AG04449 (cell line): ENCODE results near the gene BBX.

Source experiments
- CTCF ChIA-PET: fragments of 350-600 bp; formaldehyde crosslinking; extraction: SDS; loops from one replicate; lab custom pipeline; 2021; ENCODE audit warnings: antibody characterized with exemption; lab: Yijun Ruan, JAX
- POLR2A ChIA-PET: fragments of 400-600, 350-600 bp; formaldehyde crosslinking; extraction: SDS; loops from one replicate; lab custom pipeline; 2020; ENCODE audit warnings: antibody characterized with exemption, inconsistent platforms; lab: Yijun Ruan, JAX
- DNase-seq: peaks from one replicate; pipeline ENCODE4 v3.0.0-alpha.2; 2010; ENCODE audit warnings: low read depth, low spot score
- H3K4me3 ChIP-seq: 2 replicates; pipeline ENCODE4 v1.5.1; 2011; ENCODE audit warnings: low read depth, mild to moderate bottlenecking, control low read depth, low read length
- TF ChIP-seq, protein P1 (sequence below): IDR thresholded peaks from one replicate; pipeline ENCODE4 v1.5.1; 2011; ENCODE audit warnings: mild to moderate bottlenecking, moderate library complexity, low read length, control low read depth, inconsistent platforms; ENCODE audit not compliant: insufficient read depth; ENCODE audit errors: missing control alignments

Gene BBX

DNA sequence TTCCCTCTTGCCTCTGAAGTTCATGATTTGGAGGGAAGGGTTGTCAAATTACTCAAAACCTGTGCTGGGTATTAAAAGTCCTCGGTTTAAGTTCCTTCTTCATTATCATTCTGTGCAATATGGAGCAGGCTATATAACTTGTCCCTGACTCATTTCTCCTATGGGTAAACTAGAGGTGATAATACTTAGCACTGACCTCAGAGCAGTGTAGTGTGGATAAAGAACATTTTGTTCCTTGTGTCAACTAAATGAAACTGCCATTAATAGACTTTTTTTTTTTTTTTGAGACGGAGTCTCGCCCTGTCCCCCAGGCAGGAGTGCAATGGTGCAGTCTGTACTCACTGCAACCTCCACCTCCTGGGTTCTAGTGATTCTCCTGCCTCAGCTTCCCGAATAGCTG is 2.2 kb upstream of the BBX start:
- H3K4me3 ChIP-seq, result no peak overlapping the region
- CTCF ChIA-PET, result interaction anchor here (1.4 kb wide), 1 partner anchor 9 kb away, joined by 3 read pairs; no protein-coding TSS in a partner anchor
- DNase-seq, result no peak
- TF ChIP-seq, protein P1, sequence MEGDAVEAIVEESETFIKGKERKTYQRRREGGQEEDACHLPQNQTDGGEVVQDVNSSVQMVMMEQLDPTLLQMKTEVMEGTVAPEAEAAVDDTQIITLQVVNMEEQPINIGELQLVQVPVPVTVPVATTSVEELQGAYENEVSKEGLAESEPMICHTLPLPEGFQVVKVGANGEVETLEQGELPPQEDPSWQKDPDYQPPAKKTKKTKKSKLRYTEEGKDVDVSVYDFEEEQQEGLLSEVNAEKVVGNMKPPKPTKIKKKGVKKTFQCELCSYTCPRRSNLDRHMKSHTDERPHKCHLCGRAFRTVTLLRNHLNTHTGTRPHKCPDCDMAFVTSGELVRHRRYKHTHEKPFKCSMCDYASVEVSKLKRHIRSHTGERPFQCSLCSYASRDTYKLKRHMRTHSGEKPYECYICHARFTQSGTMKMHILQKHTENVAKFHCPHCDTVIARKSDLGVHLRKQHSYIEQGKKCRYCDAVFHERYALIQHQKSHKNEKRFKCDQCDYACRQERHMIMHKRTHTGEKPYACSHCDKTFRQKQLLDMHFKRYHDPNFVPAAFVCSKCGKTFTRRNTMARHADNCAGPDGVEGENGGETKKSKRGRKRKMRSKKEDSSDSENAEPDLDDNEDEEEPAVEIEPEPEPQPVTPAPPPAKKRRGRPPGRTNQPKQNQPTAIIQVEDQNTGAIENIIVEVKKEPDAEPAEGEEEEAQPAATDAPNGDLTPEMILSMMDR, result no peak
- POLR2A ChIA-PET, result no interaction called here

DNA sequence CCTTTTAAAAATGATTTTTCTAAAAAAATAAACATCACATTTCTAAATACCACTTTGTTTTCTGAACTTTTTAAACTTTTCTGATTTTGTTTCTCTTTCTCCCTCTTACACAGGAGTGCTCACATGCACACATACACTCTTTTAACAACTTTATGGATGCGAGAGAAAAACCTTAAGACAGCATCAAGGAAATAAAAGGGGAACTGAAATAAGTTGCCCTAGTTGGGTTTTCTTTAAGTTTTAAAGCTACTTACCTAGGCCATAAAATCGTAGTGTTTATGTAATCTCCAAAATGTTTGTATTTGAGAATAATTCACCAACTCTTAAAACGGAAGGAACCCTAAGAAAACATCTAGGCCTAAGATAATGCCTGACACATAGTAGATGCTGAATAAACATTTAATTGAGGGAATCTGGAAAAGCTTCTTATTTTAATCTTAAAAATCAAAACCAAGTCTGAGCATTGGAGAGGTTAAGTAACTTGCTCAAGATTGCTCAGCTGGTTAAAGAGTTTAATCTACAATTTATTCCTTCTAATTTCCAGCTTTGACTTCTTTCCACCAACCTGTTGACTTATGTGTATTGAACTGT is 1.2 kb upstream of the BBX start:
- TF ChIP-seq, protein P1, result no peak

DNA sequence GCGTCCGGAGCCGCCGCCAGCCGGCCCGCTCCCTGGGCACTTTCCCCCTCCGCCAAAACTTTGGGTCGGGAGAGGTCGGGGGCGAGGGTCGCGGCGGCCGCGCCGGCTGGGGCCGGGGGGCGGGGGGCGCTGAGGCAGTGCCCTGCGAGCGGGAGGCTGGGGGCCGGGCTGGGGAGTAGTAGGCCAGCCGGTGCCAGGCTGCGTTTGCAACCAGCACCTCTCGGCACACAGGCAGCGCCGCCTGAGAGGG is 452 bp downstream of the BBX start:
- no peak for DNase-seq
- peak overlapping the region; percentile 80 for H3K4me3 ChIP-seq
- POLR2A ChIA-PET, result no interaction called here
- TF ChIP-seq, protein P1, result no peak
- CTCF ChIA-PET, result no interaction called here

More for the DNA sequence above, 1.2 kb upstream of the BBX start:
- ChIA-PET CTCF (interaction anchor here (0.9 to 1.4 kb wide), 2 partner anchors 10 to 92 kb away, joined by 3 read pairs; no protein-coding TSS in a partner anchor), POLR2A (no interaction called here)
- no peak for DNase-seq
- H3K4me3 ChIP-seq, result no peak overlapping the region

DNA sequence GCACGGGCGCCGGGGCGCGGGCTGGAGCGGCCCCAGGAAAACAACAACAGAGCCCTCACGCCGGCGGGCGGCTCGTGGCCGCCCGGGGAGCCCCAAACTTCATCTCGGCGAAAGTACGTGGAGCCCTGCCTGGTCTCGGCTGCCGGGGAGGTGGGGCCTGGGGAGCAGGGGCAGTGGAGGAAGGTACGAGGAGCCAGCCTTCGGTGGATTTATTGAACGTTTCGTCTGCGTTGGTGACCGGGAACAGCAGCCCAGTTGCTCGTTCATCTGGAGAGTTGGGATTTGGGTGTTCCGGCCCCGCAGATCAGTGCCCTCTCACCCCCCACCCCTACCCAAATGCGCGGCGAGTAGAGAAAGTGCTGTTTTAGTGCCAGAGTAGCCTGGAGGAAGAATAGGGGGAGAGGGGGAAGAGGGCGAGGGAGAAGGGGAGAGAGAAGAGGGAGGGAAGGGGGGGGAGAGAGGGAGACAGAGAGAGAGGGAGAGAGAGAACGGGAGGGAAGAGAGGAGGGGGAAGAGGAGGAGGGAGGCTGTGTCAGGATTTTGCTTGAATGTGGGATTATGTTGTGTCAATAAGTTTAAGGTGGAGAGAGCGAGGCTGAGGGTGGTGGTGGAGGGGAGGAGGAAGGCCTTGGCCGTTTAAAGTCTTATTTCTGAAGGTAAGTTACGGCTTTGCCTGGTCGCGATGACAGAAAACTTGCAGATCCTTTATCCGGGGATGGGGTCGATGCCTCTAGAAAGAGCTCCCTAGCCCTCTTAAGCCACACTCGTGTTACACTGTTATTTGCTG is 970 bp downstream of the BBX start:
- CTCF ChIA-PET, result interaction anchor here (1.0 to 1.4 kb wide), 4 partner anchors 11 to 288 kb away, joined by 3 to 7 read pairs (median 3); no protein-coding TSS in a partner anchor
- POLR2A ChIA-PET, result interaction anchor here (1.0 kb wide), 1 partner anchor 9 kb away, joined by 4 read pairs; no protein-coding TSS in a partner anchor
- DNase-seq, result no peak
- H3K4me3 ChIP-seq, result peak overlapping the region; percentile 80
- TF ChIP-seq, protein P1, result no peak

DNA sequence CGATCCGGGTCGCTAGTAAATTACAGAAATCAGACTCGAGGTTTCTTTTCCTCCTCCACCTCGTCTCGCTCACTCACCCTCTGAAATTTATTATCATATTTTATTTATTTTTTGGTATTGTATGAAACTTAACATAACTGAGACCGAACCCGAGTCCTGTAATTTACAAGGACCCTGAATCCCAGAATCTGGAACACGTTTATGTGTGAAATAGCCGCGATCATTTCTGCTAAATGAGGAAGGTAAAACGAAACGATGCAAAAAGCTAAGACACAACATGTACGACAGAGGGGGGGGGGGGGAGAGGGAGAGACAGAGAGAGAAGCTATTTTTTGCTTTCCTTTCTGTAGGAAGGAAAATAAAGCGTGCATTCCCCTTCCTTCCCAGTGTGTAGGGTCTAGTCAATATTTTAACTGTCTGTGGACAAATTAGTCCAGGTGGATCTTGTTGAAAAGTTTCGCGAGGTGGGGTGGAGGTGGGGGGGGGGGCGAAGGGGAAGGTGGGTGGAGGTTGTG is 1.6 kb downstream of the BBX start:
- TF ChIP-seq, protein P1, result no peak
- ChIA-PET POLR2A (interaction anchor here (1.0 kb wide), 1 partner anchor 9 kb away, joined by 4 read pairs; no protein-coding TSS in a partner anchor), CTCF (interaction anchor here (1.0 to 1.4 kb wide), 5 partner anchors 10 to 289 kb away, joined by 3 to 7 read pairs (median 3); no protein-coding TSS in a partner anchor)
- DNase-seq, result no peak
- peak overlapping the region; percentile 80 for H3K4me3 ChIP-seq
